HEK293 (cell line): ENCODE results near the gene VWA3A.

Source experiments
- CTCF ChIA-PET: fragments of 350-600 bp; formaldehyde crosslinking; extraction: SDS; loops from one replicate; lab custom pipeline; 2021; ENCODE audit warnings: antibody characterized with exemption; lab: Yijun Ruan, JAX
- POLR2A ChIA-PET: fragments of 300-600 bp; formaldehyde crosslinking; extraction: SDS; loops from one replicate; lab custom pipeline; 2020; ENCODE audit warnings: antibody characterized with exemption, inconsistent platforms; lab: Yijun Ruan, JAX
- H3K27ac ChIP-seq: fragments of 200-500 bp; sonication (Bioruptor generic); 2 replicates; pipeline ENCODE4 v1.5.1; 2014; ENCODE audit warnings: low read depth, low read length, control low read depth, inconsistent platforms; ENCODE audit errors: extremely low read depth
- H3K36me3 ChIP-seq, 2 experiments: fragments of 200-500 bp in 1 of 2; sonication (Bioruptor generic) in 1 of 2; 1 replicate in 1 of 2; 2 replicates in 1 of 2; pipeline ENCODE4 v1.5.1; 2014 to 2017; ENCODE audit warnings: inconsistent platforms in 2 of 2, low read length in 2 of 2; ENCODE audit not compliant: control insufficient read depth in 2 of 2, insufficient read depth in 1 of 2
- H3K4me1 ChIP-seq: fragments of 200-500 bp; sonication (Bioruptor generic); 2 replicates; pipeline ENCODE4 v1.5.1; 2014; ENCODE audit warnings: mild to moderate bottlenecking, low read length, inconsistent platforms; ENCODE audit not compliant: control insufficient read depth, insufficient read depth
- H3K4me3 ChIP-seq: 2 replicates; pipeline ENCODE4 v1.5.1; 2011; ENCODE audit warnings: low read depth, mild to moderate bottlenecking, control low read depth, low read length, moderate library complexity
- H3K9me3 ChIP-seq: fragments of 200-500 bp; sonication (Bioruptor generic); 2 replicates; pipeline ENCODE4 v1.5.1; 2014; ENCODE audit warnings: low read depth, low read length, inconsistent platforms; ENCODE audit not compliant: control insufficient read depth, insufficient read depth
- MYNN ChIP-seq: fragments of 450-650 bp; formaldehyde crosslinking; IDR thresholded peaks from 2 replicates; pipeline ENCODE4 v1.5.1; 2016; ENCODE audit warnings: missing biosample characterization, missing genetic modification characterization, borderline replicate concordance
- PATZ1 ChIP-seq: fragments of 450-650 bp; formaldehyde crosslinking; IDR thresholded peaks from 2 replicates; pipeline ENCODE4 v1.5.1; 2016; ENCODE audit warnings: missing biosample characterization, missing genetic modification characterization
- PRDM1 ChIP-seq: fragments of 450-650 bp; formaldehyde crosslinking; IDR thresholded peaks from 2 replicates; pipeline ENCODE4; 2016; ENCODE audit warnings: missing biosample characterization, missing genetic modification characterization
- PRDM10 ChIP-seq: fragments of 450-650 bp; formaldehyde crosslinking; IDR thresholded peaks from 2 replicates; pipeline ENCODE4 v1.5.1; 2016; ENCODE audit warnings: missing biosample characterization, missing genetic modification characterization
- PRDM2 ChIP-seq: fragments of 450-650 bp; formaldehyde crosslinking; IDR thresholded peaks from 2 replicates; pipeline ENCODE4 v1.5.1; 2016; ENCODE audit warnings: missing biosample characterization, missing genetic modification characterization, borderline replicate concordance
- PRDM6 ChIP-seq: fragments of 450-650 bp; formaldehyde crosslinking; IDR thresholded peaks from 2 replicates; pipeline ENCODE4 v1.5.1; 2017; ENCODE audit warnings: missing biosample characterization, missing genetic modification characterization
- YY1 ChIP-seq: fragments of 450-650 bp; formaldehyde crosslinking; IDR thresholded peaks from 2 replicates; pipeline ENCODE4 v1.5.1; 2018; ENCODE audit warnings: missing biosample characterization, missing genetic modification characterization
- ZBTB1 ChIP-seq: fragments of 450-650 bp; formaldehyde crosslinking; IDR thresholded peaks from 2 replicates; pipeline ENCODE4 v1.5.1; 2016; ENCODE audit warnings: missing biosample characterization, missing genetic modification characterization
- ZBTB17 ChIP-seq: fragments of 450-650 bp; formaldehyde crosslinking; IDR thresholded peaks from 2 replicates; pipeline ENCODE4 v1.5.1; 2016; ENCODE audit warnings: missing biosample characterization, missing genetic modification characterization
- ZNF184 ChIP-seq: fragments of 450-650 bp; IDR thresholded peaks from 2 replicates; pipeline ENCODE4 v1.5.1; 2018; ENCODE audit warnings: missing biosample characterization, mild to moderate bottlenecking, missing genetic modification characterization
- ZNF280D ChIP-seq: fragments of 450-650 bp; formaldehyde crosslinking; IDR thresholded peaks from 2 replicates; pipeline ENCODE4 v1.5.1; 2016; ENCODE audit warnings: missing biosample characterization, missing genetic modification characterization
- ZNF335 ChIP-seq: fragments of 450-650 bp; formaldehyde crosslinking; conservative IDR thresholded peaks from 2 replicates; pipeline ENCODE4 v1.5.1; 2016; ENCODE audit warnings: missing biosample characterization, missing genetic modification characterization
- ZNF596 ChIP-seq: fragments of 450-650 bp; IDR thresholded peaks from 2 replicates; pipeline ENCODE4 v1.5.0; 2018; ENCODE audit warnings: missing biosample characterization, mild to moderate bottlenecking, missing genetic modification characterization, moderate library complexity
- ZNF664 ChIP-seq: fragments of 450-650 bp; formaldehyde crosslinking; IDR thresholded peaks from 2 replicates; pipeline ENCODE4 v1.5.1; 2016; ENCODE audit warnings: missing biosample characterization, missing genetic modification characterization
- ZNF701 ChIP-seq: fragments of 450-650 bp; formaldehyde crosslinking; IDR thresholded peaks from 2 replicates; pipeline ENCODE4 v1.5.1; 2016; ENCODE audit warnings: missing biosample characterization, missing genetic modification characterization
- ZNF777 ChIP-seq: fragments of 450-650 bp; formaldehyde crosslinking; IDR thresholded peaks from 2 replicates; pipeline ENCODE4 v1.5.1; 2017; ENCODE audit warnings: missing biosample characterization, missing genetic modification characterization, borderline replicate concordance

Gene VWA3A

GRCh38 chr16:22192261-22193062 is 100.1 kb downstream of the VWA3A start:
- ChIA-PET CTCF (interaction anchor here (0.6 to 2.7 kb wide), 5 partner anchors 15 to 192 kb away, joined by 3 to 16 read pairs (median 3); no protein-coding TSS in a partner anchor), POLR2A (interaction anchor here (1.4 kb wide), 1 partner anchor 239 kb away, joined by 3 read pairs; the partner anchor contains the start of gene UQCRC2)
- H3K4me3 ChIP-seq = no peak overlapping the region
- H3K9me3 ChIP-seq = no peaks in the 10 kb centered on the region
- no peaks in the 10 kb centered on the region for H3K36me3 ChIP-seq
- H3K4me1 ChIP-seq = peaks cover 6% of the 10 kb centered on the region
- H3K27ac ChIP-seq = 0 out of 2 replicates have a peak overlapping the region, but pooled peaks have one; percentile 27
- peak; percentile 33; the same call in 1 of the 2 replicates for TF ChIP-seq PRDM1 (tag by site-specific recombination)
- no peak for TF ChIP-seq ZNF701 (tag by site-specific recombination)
- no peak for TF ChIP-seq ZNF596
- TF ChIP-seq ZBTB17 = peak; percentile 64; the same call in 1 of the 2 replicates
- no peak for TF ChIP-seq ZBTB1
- TF ChIP-seq ZNF664 (tag by site-specific recombination) = no peak
- peak; percentile 77 for TF ChIP-seq PRDM10 (tag by site-specific recombination)
- no peak for TF ChIP-seq MYNN (tag by site-specific recombination)
- TF ChIP-seq YY1 = no peak
- TF ChIP-seq PRDM2 (tag by site-specific recombination) = no peak
- TF ChIP-seq ZNF777 = no peak
- peak; percentile 29; the same call in 1 of the 2 replicates for TF ChIP-seq PATZ1 (tag by site-specific recombination)
- TF ChIP-seq ZNF280D (tag by site-specific recombination) = no peak
- no peak for TF ChIP-seq PRDM6
- 0 out of 2 replicates have a peak, but pooled peaks have one; percentile 0 for TF ChIP-seq ZNF184 (tag by site-specific recombination)
- TF ChIP-seq ZNF335 = peak; percentile 39
